Uterus (tissue), 2 donors: Measurements from ENCODE around the gene SKP1.

Experiments
- CTCF ChIP-seq, 4 experiments: fragments of 200-600 bp in 2 of 4; fragments of 450-650 bp in 2 of 4; sonication (generic) in 2 of 4; IDR thresholded peaks; one replicate each; pipeline ENCODE4 v1.5.1; 2016 to 2019; ENCODE audit warnings: antibody characterized with exemption in 4 of 4, mild to moderate bottlenecking in 2 of 4, moderate library complexity in 1 of 4
- POLR2A ChIP-seq, 2 donors: fragments of 450-650 bp; IDR thresholded peaks; one replicate each; pipeline ENCODE4 v1.6.1; 2016; ENCODE audit warnings: antibody characterized with exemption in 2 of 2, mild to moderate bottlenecking in 1 of 2, moderate library complexity in 1 of 2

GRCh38 chr5:134203630-134204029 lies 26.9 kb upstream of the SKP1 start:
- no peak for TF ChIP-seq CTCF (IDR thresholded peaks at IDR 0.05)
- no peak for TF ChIP-seq POLR2A (IDR thresholded peaks at IDR 0.05)
